Measurements from ENCODE around the gene HS2ST1. TPM values are rescaled to one million over a fixed set of nuclear protein-coding genes. Genes with fewer than 3 reads are reported as not detected.
"Not testable (repeated sequence)": the region's sequence is repeated elsewhere in the genome, so short reads cannot be mapped to it uniquely, and the experiment has no call there.

HS2ST1 gene
- total RNA-seq, 1 donor from 2014 or later, result 28.9 TPM

- not testable (repeated sequence) for DNase-seq (ENCODE audit: low read depth)
These were observed 99.0 kb downstream of the HS2ST1 start for GRCh38 chr1:87013385-87013784.

GRCh38 chr1:87017998-87018672 lies 103.7 kb downstream of the HS2ST1 start:
- peak; percentile 9 for DNase-seq (ENCODE audit: low read depth)

GRCh38 chr1:87023326-87023725 lies 108.9 kb downstream of the HS2ST1 start:
- DNase-seq (ENCODE audit: low read depth), result no peak

GRCh38 chr1:87024936-87025540 lies 110.6 kb downstream of the HS2ST1 start:
- peak; percentile 55 for DNase-seq (ENCODE audit: low read depth)

- DNase-seq (ENCODE audit: low read depth), result not testable (repeated sequence)
These were observed 113.1 kb downstream of the HS2ST1 start for GRCh38 chr1:87027561-87027960.

- DNase-seq (ENCODE audit: low read depth), result no peak
These were observed 114.1 kb downstream of the HS2ST1 start for GRCh38 chr1:87028576-87028975.

- no peak for DNase-seq (ENCODE audit: low read depth)
These were observed 116.6 kb downstream of the HS2ST1 start for GRCh38 chr1:87030740-87031690.

- DNase-seq (ENCODE audit: low read depth), result no peak
These were observed 119.9 kb downstream of the HS2ST1 start for GRCh38 chr1:87034351-87034750.

- DNase-seq (ENCODE audit: low read depth), result no peak
These were observed 124.7 kb downstream of the HS2ST1 start for GRCh38 chr1:87039096-87039495.

- DNase-seq (ENCODE audit: low read depth), result no peak
These were observed 127.8 kb downstream of the HS2ST1 start for GRCh38 chr1:87042111-87042811.

GRCh38 chr1:87044424-87044823 lies 130.0 kb downstream of the HS2ST1 start:
- no peak for DNase-seq (ENCODE audit: low read depth)

- no peak for DNase-seq (ENCODE audit: low read depth)
These were observed 130.4 kb downstream of the HS2ST1 start for GRCh38 chr1:87044840-87045239.

GRCh38 chr1:87045761-87046304 lies 131.4 kb downstream of the HS2ST1 start:
- no peak for DNase-seq (ENCODE audit: low read depth)

- no peak for DNase-seq (ENCODE audit: low read depth)
These were observed 132.5 kb downstream of the HS2ST1 start for GRCh38 chr1:87046951-87047350.

GRCh38 chr1:87048237-87048636 lies 133.8 kb downstream of the HS2ST1 start:
- DNase-seq (ENCODE audit: low read depth), result no peak

- no peak for DNase-seq (ENCODE audit: low read depth)
These were observed 137.5 kb downstream of the HS2ST1 start for GRCh38 chr1:87051965-87052364.

GRCh38 chr1:87052400-87052799 lies 138.0 kb downstream of the HS2ST1 start:
- DNase-seq (ENCODE audit: low read depth), result no peak

GRCh38 chr1:87052961-87053360 lies 138.5 kb downstream of the HS2ST1 start:
- no peak for DNase-seq (ENCODE audit: low read depth)

- no peak for DNase-seq (ENCODE audit: low read depth)
These were observed 139.0 kb downstream of the HS2ST1 start for GRCh38 chr1:87053446-87053845.

GRCh38 chr1:87056974-87057373 lies 142.5 kb downstream of the HS2ST1 start:
- no peak for DNase-seq (ENCODE audit: low read depth)

- DNase-seq (ENCODE audit: low read depth), result no peak
These were observed 143.9 kb downstream of the HS2ST1 start for GRCh38 chr1:87058343-87058649.
